ENCODE results near the gene HCN4. TPM values are rescaled to one million over a fixed set of nuclear protein-coding genes. Genes with fewer than 3 reads are reported as not detected.
"Not testable (repeated sequence)": the region's sequence is repeated elsewhere in the genome, so short reads cannot be mapped to it uniquely, and the experiment has no call there.

Gene HCN4
- total RNA-seq, 3 donors from 2014 or later (not counting 1 experiment from before 2014, with no cell fraction given): not detected

DNA sequence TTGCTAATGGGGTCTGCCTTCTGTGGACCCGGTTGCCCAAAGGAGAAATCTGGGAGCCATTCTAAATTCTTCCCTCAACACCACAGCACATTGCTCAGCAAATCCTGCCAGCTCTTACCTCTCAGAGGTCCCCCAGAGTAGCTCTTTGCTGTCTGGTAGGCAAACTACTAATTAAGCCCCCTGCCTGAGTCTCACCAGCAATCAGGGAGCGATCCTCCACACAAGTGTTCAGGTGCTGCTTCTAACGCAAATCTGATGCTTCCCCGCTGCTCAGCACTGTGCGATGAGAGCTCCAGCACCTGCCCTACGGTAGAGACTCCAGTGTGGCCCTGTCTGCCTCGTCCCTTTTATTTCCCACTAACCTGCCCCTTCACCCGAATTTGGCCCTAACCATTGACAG lies 60.5 kb downstream of the HCN4 start:
- Mint-ChIP-seq H3K4me1 (peaks cover 0 to 4% of the 10 kb centered on the region in 2 donors), H3K27me3 (ENCODE audit: low read depth in 2 of 2) (no peaks in the 10 kb centered on the region), H3K36me3 (no peaks in the 10 kb centered on the region), H3K27ac (no peak overlapping the region), H3K9me3 (no peaks in the 10 kb centered on the region), H3K4me3 (no peak overlapping the region)
- DNase-seq (no peak), ATAC-seq (no peak)
- TF ChIP-seq, protein P1, sequence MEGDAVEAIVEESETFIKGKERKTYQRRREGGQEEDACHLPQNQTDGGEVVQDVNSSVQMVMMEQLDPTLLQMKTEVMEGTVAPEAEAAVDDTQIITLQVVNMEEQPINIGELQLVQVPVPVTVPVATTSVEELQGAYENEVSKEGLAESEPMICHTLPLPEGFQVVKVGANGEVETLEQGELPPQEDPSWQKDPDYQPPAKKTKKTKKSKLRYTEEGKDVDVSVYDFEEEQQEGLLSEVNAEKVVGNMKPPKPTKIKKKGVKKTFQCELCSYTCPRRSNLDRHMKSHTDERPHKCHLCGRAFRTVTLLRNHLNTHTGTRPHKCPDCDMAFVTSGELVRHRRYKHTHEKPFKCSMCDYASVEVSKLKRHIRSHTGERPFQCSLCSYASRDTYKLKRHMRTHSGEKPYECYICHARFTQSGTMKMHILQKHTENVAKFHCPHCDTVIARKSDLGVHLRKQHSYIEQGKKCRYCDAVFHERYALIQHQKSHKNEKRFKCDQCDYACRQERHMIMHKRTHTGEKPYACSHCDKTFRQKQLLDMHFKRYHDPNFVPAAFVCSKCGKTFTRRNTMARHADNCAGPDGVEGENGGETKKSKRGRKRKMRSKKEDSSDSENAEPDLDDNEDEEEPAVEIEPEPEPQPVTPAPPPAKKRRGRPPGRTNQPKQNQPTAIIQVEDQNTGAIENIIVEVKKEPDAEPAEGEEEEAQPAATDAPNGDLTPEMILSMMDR (IDR thresholded peaks at IDR 0.05): no peak
- intact Hi-C loops (cut with micrococcal nuclease): no loop called here
- Histone ChIP-seq H3K4me3 (ENCODE audit: low read length) (no peak overlapping the region), H3K4me1 (ENCODE audit: control insufficient read depth, insufficient read depth, low read length) (peaks cover 4% of the 10 kb centered on the region), H3K27me3 (ENCODE audit: control insufficient read depth, insufficient read depth, low read length) (no peaks in the 10 kb centered on the region), H3K9me3 (ENCODE audit: control insufficient read depth, insufficient read depth, low read length) (no peaks in the 10 kb centered on the region), H3K27ac (ENCODE audit: low read length) (no peak overlapping the region), H3K36me3 (ENCODE audit: control insufficient read depth, insufficient read depth, low read length) (no peaks in the 10 kb centered on the region)
- WGBS (ENCODE audit: insufficient coverage): 92% methylated on average over 8 of the region's 8 CpGs

DNA sequence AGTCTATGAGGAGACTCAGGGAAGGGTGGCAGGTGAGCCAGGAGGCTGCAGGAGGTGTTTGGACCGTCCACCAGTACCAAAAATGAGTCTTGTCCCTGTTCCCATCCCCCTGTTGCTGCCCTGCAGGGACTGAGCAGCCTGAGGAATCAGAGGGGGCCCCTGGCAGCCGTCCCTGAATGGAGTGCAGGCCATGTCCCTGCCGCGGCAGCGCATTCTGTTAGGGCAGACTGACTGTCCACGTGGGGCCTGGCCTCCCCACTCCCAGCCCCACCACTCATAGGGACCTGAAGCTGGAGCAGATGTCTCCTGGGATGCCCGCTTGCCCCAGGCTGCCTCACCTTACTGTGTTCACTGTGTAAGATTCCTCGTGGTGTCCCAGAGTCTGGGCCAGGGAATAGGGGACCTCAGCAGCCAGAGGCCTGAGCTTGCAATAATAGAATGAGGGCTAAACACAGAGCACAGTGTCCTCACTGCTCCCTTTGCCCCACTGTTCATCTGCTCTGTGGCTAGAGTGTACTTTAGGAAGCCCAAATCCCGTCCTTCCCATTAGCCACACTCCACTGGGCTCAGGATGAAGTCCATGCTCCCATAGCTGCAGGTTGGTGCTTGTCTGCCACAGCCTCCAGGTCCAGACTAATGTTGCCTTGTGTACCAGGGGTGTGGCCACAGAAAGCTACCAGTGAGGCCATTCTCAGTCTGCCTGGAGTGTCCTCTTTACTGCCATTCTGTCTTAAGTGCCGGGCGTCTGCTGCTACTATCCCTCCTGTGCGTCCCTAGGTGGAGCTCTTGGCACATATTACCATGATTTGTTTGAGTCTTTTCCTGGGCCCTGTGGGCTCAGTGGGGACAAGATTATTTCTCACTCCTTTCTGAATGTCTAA lies 63.2 kb downstream of the HCN4 start:
- Mint-ChIP-seq H3K27ac (no peak overlapping the region), H3K4me1 (peaks cover 0 to 9% of the 10 kb centered on the region in 2 donors), H3K4me3 (no peak overlapping the region), H3K9me3 (no peaks in the 10 kb centered on the region), H3K27me3 (ENCODE audit: low read depth in 2 of 2) (no peaks in the 10 kb centered on the region), H3K36me3 (no peaks in the 10 kb centered on the region)
- TF ChIP-seq, protein P1 (IDR thresholded peaks at IDR 0.05): no peak
- 72% methylated on average over 12 of the region's 12 CpGs for WGBS (ENCODE audit: insufficient coverage)
- no peak overlapping the region for H3K4me3 ChIP-seq (ENCODE audit: low read length)
- intact Hi-C loops (cut with micrococcal nuclease): no loop called here
- peak in 1 of 2 donors; percentile 55 for DNase-seq
- no peaks in the 10 kb centered on the region for H3K9me3 ChIP-seq (ENCODE audit: control insufficient read depth, insufficient read depth, low read length)
- ATAC-seq: peak in 1 of 3 donors; percentile 24
- H3K27me3 ChIP-seq (ENCODE audit: control insufficient read depth, insufficient read depth, low read length): no peaks in the 10 kb centered on the region
- no peak overlapping the region for H3K27ac ChIP-seq (ENCODE audit: low read length)
- H3K36me3 ChIP-seq (ENCODE audit: control insufficient read depth, insufficient read depth, low read length): peaks cover 2% of the 10 kb centered on the region
- peaks cover 4% of the 10 kb centered on the region for H3K4me1 ChIP-seq (ENCODE audit: control insufficient read depth, insufficient read depth, low read length)

DNA sequence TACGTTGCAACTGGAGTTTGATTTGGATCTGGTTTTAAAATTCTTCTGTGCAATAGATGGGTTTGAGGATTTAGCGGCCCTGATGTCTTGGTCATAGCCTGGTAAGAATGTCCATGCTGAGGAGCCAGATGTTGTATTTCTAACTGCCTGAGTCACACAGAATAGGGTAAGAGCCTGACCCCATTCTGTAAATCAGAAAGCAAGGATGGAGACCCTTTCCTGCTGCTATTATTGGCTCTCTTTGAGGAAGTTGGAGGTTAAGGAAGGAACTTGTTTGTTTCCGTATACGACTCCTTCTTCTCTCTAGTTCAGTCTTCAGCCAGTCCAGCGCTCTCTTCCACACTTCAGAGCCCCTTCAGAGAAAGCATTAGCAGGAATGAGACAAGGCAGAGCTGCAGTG lies 65.1 kb downstream of the HCN4 start:
- DNase-seq (no peak), ATAC-seq (no peak)
- TF ChIP-seq, protein P1 (IDR thresholded peaks at IDR 0.05): no peak
- H3K27me3 ChIP-seq (ENCODE audit: control insufficient read depth, insufficient read depth, low read length): no peaks in the 10 kb centered on the region
- H3K9me3 Mint-ChIP-seq: no peaks in the 10 kb centered on the region
- H3K36me3 Mint-ChIP-seq: no peaks in the 10 kb centered on the region
- no peak overlapping the region for H3K27ac Mint-ChIP-seq
- H3K4me1 Mint-ChIP-seq: peaks cover 0 to 9% of the 10 kb centered on the region in 2 donors
- H3K4me1 ChIP-seq (ENCODE audit: control insufficient read depth, insufficient read depth, low read length): peaks cover 4% of the 10 kb centered on the region
- H3K4me3 Mint-ChIP-seq: no peak overlapping the region
- no peaks in the 10 kb centered on the region for H3K9me3 ChIP-seq (ENCODE audit: control insufficient read depth, insufficient read depth, low read length)
- WGBS (ENCODE audit: insufficient coverage): 49% methylated on average over 5 of the region's 5 CpGs
- no peak overlapping the region for H3K27ac ChIP-seq (ENCODE audit: low read length)
- H3K4me3 ChIP-seq (ENCODE audit: low read length): no peak overlapping the region
- peaks cover 4% of the 10 kb centered on the region for H3K36me3 ChIP-seq (ENCODE audit: control insufficient read depth, insufficient read depth, low read length)
- intact Hi-C loops (cut with micrococcal nuclease): no loop called here
- H3K27me3 Mint-ChIP-seq (ENCODE audit: low read depth in 2 of 2): no peaks in the 10 kb centered on the region

DNA sequence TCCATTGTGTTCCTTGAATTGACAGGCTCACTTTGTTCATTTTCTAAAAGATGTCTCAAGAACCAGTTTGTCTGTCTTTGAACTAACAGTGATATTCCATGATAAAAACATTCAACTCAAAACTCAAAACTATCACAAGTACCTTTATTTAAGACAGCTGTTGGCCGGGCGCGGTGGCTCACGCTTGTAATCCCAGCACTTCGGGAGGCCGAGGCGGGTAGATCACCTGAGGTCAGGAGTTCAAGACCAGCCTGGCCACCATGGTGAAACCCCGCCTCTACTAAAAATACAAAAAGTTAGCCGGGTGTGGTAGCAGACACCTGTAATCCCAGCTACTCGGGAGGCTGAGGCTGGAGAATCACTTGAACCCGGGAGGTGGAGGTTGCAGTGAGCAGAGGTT lies 68.5 kb downstream of the HCN4 start:
- H3K36me3 ChIP-seq (ENCODE audit: control insufficient read depth, insufficient read depth, low read length); H3K9me3 Mint-ChIP-seq; intact Hi-C loops (cut with micrococcal nuclease); H3K27ac Mint-ChIP-seq; H3K36me3 Mint-ChIP-seq; H3K9me3 ChIP-seq (ENCODE audit: control insufficient read depth, insufficient read depth, low read length); ATAC-seq; H3K4me1 ChIP-seq (ENCODE audit: control insufficient read depth, insufficient read depth, low read length); H3K4me3 Mint-ChIP-seq; H3K4me3 ChIP-seq (ENCODE audit: low read length); H3K4me1 Mint-ChIP-seq; H3K27me3 Mint-ChIP-seq (ENCODE audit: low read depth in 2 of 2); H3K27ac ChIP-seq (ENCODE audit: low read length); H3K27me3 ChIP-seq (ENCODE audit: control insufficient read depth, insufficient read depth, low read length); DNase-seq: not testable (repeated sequence)
- 94% methylated on average over 11 of the region's 11 CpGs for WGBS (ENCODE audit: insufficient coverage)

Data from natural killer cell (primary cell).